Measurements from ENCODE around the gene ATP6V0E2. TPM values are rescaled to one million over a fixed set of nuclear protein-coding genes. Genes with fewer than 3 reads are reported as not detected.
"Not testable (repeated sequence)": the region's sequence is repeated elsewhere in the genome, so short reads cannot be mapped to it uniquely, and the experiment has no call there.

The ATP6V0E2 gene
- total RNA-seq, 2 donors from 2014 or later = 32.6 to 64.3 TPM

GRCh38 chr7:149882248-149883047 is 8.7 kb downstream of the ATP6V0E2 start:
- no peak for ATAC-seq
- no peaks in the 10 kb centered on the region for H3K36me3 Mint-ChIP-seq
- peak; percentile 44 for DNase-seq (ENCODE audit: low spot score)
- H3K4me3 Mint-ChIP-seq = no peak overlapping the region
- no peaks in the 10 kb centered on the region for H3K27me3 Mint-ChIP-seq
- H3K27ac Mint-ChIP-seq = no peak overlapping the region
- no peaks in the 10 kb centered on the region for H3K9me3 Mint-ChIP-seq
- peaks cover 7 to 10% of the 10 kb centered on the region in 2 donors for H3K4me1 Mint-ChIP-seq (ENCODE audit: low read depth in 2 of 2)

GRCh38 chr7:149883048-149883438 is 9.3 kb downstream of the ATP6V0E2 start:
- ATAC-seq (no peak), DNase-seq (ENCODE audit: low spot score) (peak; percentile 40)
- H3K27ac Mint-ChIP-seq = no peak overlapping the region
- no peaks in the 10 kb centered on the region for H3K27me3 Mint-ChIP-seq
- no peaks in the 10 kb centered on the region for H3K36me3 Mint-ChIP-seq
- no peak overlapping the region for H3K4me3 Mint-ChIP-seq
- H3K9me3 Mint-ChIP-seq = no peaks in the 10 kb centered on the region
- peaks cover 7 to 10% of the 10 kb centered on the region in 2 donors for H3K4me1 Mint-ChIP-seq (ENCODE audit: low read depth in 2 of 2)

GRCh38 chr7:149883452-149883861 is 9.7 kb downstream of the ATP6V0E2 start:
- Mint-ChIP-seq H3K27me3 (no peaks in the 10 kb centered on the region), H3K9me3 (no peaks in the 10 kb centered on the region), H3K36me3 (no peaks in the 10 kb centered on the region), H3K4me3 (no peak overlapping the region), H3K27ac (no peak overlapping the region), H3K4me1 (ENCODE audit: low read depth in 2 of 2) (peaks cover 7 to 10% of the 10 kb centered on the region in 2 donors)
- peak; percentile 46 for DNase-seq (ENCODE audit: low spot score)
- ATAC-seq = peak; percentile 67 to 74

- DNase-seq (ENCODE audit: low spot score) = no peak
- no peaks in the 10 kb centered on the region for H3K27me3 Mint-ChIP-seq
- peaks cover 7 to 10% of the 10 kb centered on the region in 2 donors for H3K4me1 Mint-ChIP-seq (ENCODE audit: low read depth in 2 of 2)
- no peak overlapping the region for H3K27ac Mint-ChIP-seq
- H3K36me3 Mint-ChIP-seq = no peaks in the 10 kb centered on the region
- H3K9me3 Mint-ChIP-seq = no peaks in the 10 kb centered on the region
- no peak for ATAC-seq
- no peak overlapping the region for H3K4me3 Mint-ChIP-seq
These were observed 10.2 kb downstream of the ATP6V0E2 start for GRCh38 chr7:149884016-149884415.

- H3K27ac Mint-ChIP-seq = no peak overlapping the region
- H3K4me1 Mint-ChIP-seq (ENCODE audit: low read depth in 2 of 2) = peaks cover 7 to 10% of the 10 kb centered on the region in 2 donors
- no peak for ATAC-seq
- H3K36me3 Mint-ChIP-seq = no peaks in the 10 kb centered on the region
- H3K27me3 Mint-ChIP-seq = no peaks in the 10 kb centered on the region
- no peak overlapping the region for H3K4me3 Mint-ChIP-seq
- H3K9me3 Mint-ChIP-seq = no peaks in the 10 kb centered on the region
- DNase-seq (ENCODE audit: low spot score) = peak; percentile 15
These were observed 10.8 kb downstream of the ATP6V0E2 start for GRCh38 chr7:149884541-149884940.

GRCh38 chr7:149885191-149886017 is 11.6 kb downstream of the ATP6V0E2 start:
- Mint-ChIP-seq H3K4me3 (no peak overlapping the region), H3K36me3 (no peaks in the 10 kb centered on the region), H3K27ac (no peak overlapping the region), H3K9me3 (no peaks in the 10 kb centered on the region), H3K27me3 (no peaks in the 10 kb centered on the region), H3K4me1 (ENCODE audit: low read depth in 2 of 2) (peaks cover 7 to 10% of the 10 kb centered on the region in 2 donors)
- ATAC-seq (no peak), DNase-seq (ENCODE audit: low spot score) (peak; percentile 47)

GRCh38 chr7:149886018-149886415 is 12.2 kb downstream of the ATP6V0E2 start:
- ATAC-seq = no peak
- Mint-ChIP-seq H3K4me3 (no peak overlapping the region), H3K4me1 (ENCODE audit: low read depth in 2 of 2) (peaks cover 7 to 10% of the 10 kb centered on the region in 2 donors), H3K36me3 (no peaks in the 10 kb centered on the region), H3K27me3 (no peaks in the 10 kb centered on the region), H3K27ac (no peak overlapping the region), H3K9me3 (no peaks in the 10 kb centered on the region)
- DNase-seq (ENCODE audit: low spot score) = no peak

- no peak overlapping the region for H3K27ac Mint-ChIP-seq
- ATAC-seq (no peak), DNase-seq (ENCODE audit: low spot score) (no peak)
- no peaks in the 10 kb centered on the region for H3K36me3 Mint-ChIP-seq
- no peaks in the 10 kb centered on the region for H3K27me3 Mint-ChIP-seq
- peaks cover 7 to 9% of the 10 kb centered on the region in 2 donors for H3K4me1 Mint-ChIP-seq (ENCODE audit: low read depth in 2 of 2)
- H3K9me3 Mint-ChIP-seq = no peaks in the 10 kb centered on the region
- H3K4me3 Mint-ChIP-seq = no peak overlapping the region
These were observed 13.5 kb downstream of the ATP6V0E2 start for GRCh38 chr7:149887311-149887710.

GRCh38 chr7:149890715-149891114 is 16.9 kb downstream of the ATP6V0E2 start:
- not testable (repeated sequence) for ATAC-seq; H3K27ac Mint-ChIP-seq; H3K9me3 Mint-ChIP-seq; DNase-seq (ENCODE audit: low spot score); H3K36me3 Mint-ChIP-seq; H3K4me1 Mint-ChIP-seq (ENCODE audit: low read depth in 2 of 2); H3K27me3 Mint-ChIP-seq; H3K4me3 Mint-ChIP-seq

- not testable (repeated sequence) for H3K36me3 Mint-ChIP-seq; H3K4me3 Mint-ChIP-seq; H3K27me3 Mint-ChIP-seq; ATAC-seq; H3K4me1 Mint-ChIP-seq (ENCODE audit: low read depth in 2 of 2); H3K27ac Mint-ChIP-seq; DNase-seq (ENCODE audit: low spot score); H3K9me3 Mint-ChIP-seq
These were observed 21.2 kb downstream of the ATP6V0E2 start for GRCh38 chr7:149894957-149895356.

GRCh38 chr7:149907776-149908376 is 34.1 kb downstream of the ATP6V0E2 start:
- H3K4me3 Mint-ChIP-seq; ATAC-seq; H3K4me1 Mint-ChIP-seq (ENCODE audit: low read depth in 2 of 2); DNase-seq (ENCODE audit: low spot score); H3K27ac Mint-ChIP-seq; H3K27me3 Mint-ChIP-seq; H3K36me3 Mint-ChIP-seq; H3K9me3 Mint-ChIP-seq: not testable (repeated sequence)

- not testable (repeated sequence) for DNase-seq (ENCODE audit: low spot score); ATAC-seq; H3K27me3 Mint-ChIP-seq; H3K4me3 Mint-ChIP-seq; H3K36me3 Mint-ChIP-seq; H3K4me1 Mint-ChIP-seq (ENCODE audit: low read depth in 2 of 2); H3K9me3 Mint-ChIP-seq; H3K27ac Mint-ChIP-seq
These were observed 36.5 kb downstream of the ATP6V0E2 start for GRCh38 chr7:149910219-149910618.

GRCh38 chr7:149912126-149912525 is 38.4 kb downstream of the ATP6V0E2 start:
- not testable (repeated sequence) for H3K36me3 Mint-ChIP-seq; H3K4me1 Mint-ChIP-seq (ENCODE audit: low read depth in 2 of 2); ATAC-seq; H3K27ac Mint-ChIP-seq; DNase-seq (ENCODE audit: low spot score); H3K27me3 Mint-ChIP-seq; H3K9me3 Mint-ChIP-seq; H3K4me3 Mint-ChIP-seq

GRCh38 chr7:149926414-149926813 is 52.6 kb downstream of the ATP6V0E2 start:
- H3K9me3 Mint-ChIP-seq; H3K27me3 Mint-ChIP-seq; H3K27ac Mint-ChIP-seq; DNase-seq (ENCODE audit: low spot score); H3K36me3 Mint-ChIP-seq; H3K4me3 Mint-ChIP-seq; H3K4me1 Mint-ChIP-seq (ENCODE audit: low read depth in 2 of 2); ATAC-seq: not testable (repeated sequence)

All from natural killer cell treated with Interleukin-12 subunit alpha and Interleukin-12 subunit beta and Interleukin-15 and Interleukin-18, amount 100 ng/mL, for 72 hours (primary cell).